ENCODE measurements around the gene ABHD16A.
A peak's percentile ranks its signal among the peaks of the same experiment; 100 is the strongest.
"Not testable (repeated sequence)": the region's sequence is repeated elsewhere in the genome, so short reads cannot be mapped to it uniquely, and the experiment has no call there.

The ABHD16A gene

GRCh38 chr6:31713991-31714684 lies 11.0 kb upstream of the ABHD16A start:
- no peak for DNase-seq

GRCh38 chr6:31713465-31713864 lies 10.3 kb upstream of the ABHD16A start:
- DNase-seq, result no peak

- no peak for DNase-seq
Observed at GRCh38 chr6:31712296-31712695, 9.2 kb upstream of the ABHD16A start.

GRCh38 chr6:31711233-31711632 lies 8.1 kb upstream of the ABHD16A start:
- no peak for DNase-seq

GRCh38 chr6:31710523-31711219 lies 7.5 kb upstream of the ABHD16A start:
- DNase-seq, result no peak

- DNase-seq, result not testable (repeated sequence)
Observed at GRCh38 chr6:31709157-31709556, 6.0 kb upstream of the ABHD16A start.

GRCh38 chr6:31708224-31708623 lies 5.1 kb upstream of the ABHD16A start:
- no peak for DNase-seq

- DNase-seq, result no peak
Observed at GRCh38 chr6:31707701-31708100, 4.6 kb upstream of the ABHD16A start.

GRCh38 chr6:31706599-31706998 lies 3.5 kb upstream of the ABHD16A start, which contains the start of gene LY6G6F:
Gene LY6G6F, plus strand, starts transcription at chr6:31706866. Its CDS starts 41 bp downstream, at chr6:31706907.
- no peak for DNase-seq

GRCh38 chr6:31705931-31706330 lies 2.8 kb upstream of the ABHD16A start:
- no peak for DNase-seq

- peak; percentile 33 for DNase-seq
Observed at GRCh38 chr6:31702405-31702818, 712 bp downstream of the ABHD16A start.

GRCh38 chr6:31701666-31702404 lies 1.3 kb downstream of the ABHD16A start:
- DNase-seq, result no peak

- DNase-seq, result no peak
Observed at GRCh38 chr6:31700740-31701401, 2.3 kb downstream of the ABHD16A start.

GRCh38 chr6:31697555-31697954 lies 5.6 kb downstream of the ABHD16A start:
- no peak for DNase-seq

- no peak for DNase-seq
Observed at GRCh38 chr6:31693535-31693934, 9.6 kb downstream of the ABHD16A start.

- no peak for DNase-seq
Observed at GRCh38 chr6:31692886-31693285, 10.2 kb downstream of the ABHD16A start.

GRCh38 chr6:31692353-31692752 lies 10.8 kb downstream of the ABHD16A start:
- no peak for DNase-seq

GRCh38 chr6:31691564-31692108 lies 11.5 kb downstream of the ABHD16A start:
- DNase-seq, result no peak

- DNase-seq, result no peak
Observed at GRCh38 chr6:31691078-31691463, 12.1 kb downstream of the ABHD16A start.

- no peak for DNase-seq
Observed at GRCh38 chr6:31690231-31691077, 12.7 kb downstream of the ABHD16A start.

GRCh38 chr6:31689249-31690110 lies 13.6 kb downstream of the ABHD16A start:
- DNase-seq, result peak; percentile 13
